CD4-positive, alpha-beta T cell (primary cell): ENCODE measurements around the gene STX17. TPM values are rescaled to one million over a fixed set of nuclear protein-coding genes. Genes with fewer than 3 reads are reported as not detected.

ENCODE experiments used
- ATAC-seq: fragments of 200-7000 bp; cut with Tn5 transposase; one replicate; pipeline ENCODE4 v1.10.0; 2022; ENCODE audit warnings: mild to moderate bottlenecking; ENCODE audit not compliant: poor library complexity
- CTCF ChIA-PET: fragments of 350-600 bp; sonication (Branson Sonifier 250); formaldehyde crosslinking; loops from one replicate; lab custom pipeline; 2021; ENCODE audit warnings: antibody characterized with exemption, inconsistent platforms; lab: Charles Lee
- POLR2A ChIA-PET: fragments of 350-600 bp; sonication (Branson Sonifier 250); formaldehyde crosslinking; loops from one replicate; lab custom pipeline; 2021; ENCODE audit warnings: antibody characterized with exemption, inconsistent platforms; lab: Charles Lee
- DNase-seq, 14 experiments: peaks; one replicate each; pipeline ENCODE4 v3.0.0-alpha.2; 2013 to 2020; ENCODE audit warnings: mixed read lengths in 2 of 14
- H3K27ac ChIP-seq, 2 donors: one replicate each; pipeline versions ENCODE4 v1.5.1 to v1.7.0; 2013; ENCODE audit warnings: low read length in 2 of 2, low read depth in 1 of 2, mild to moderate bottlenecking in 1 of 2
- H3K27me3 ChIP-seq, 2 experiments: 1 replicate in 1 of 2; 2 replicates in 1 of 2; pipeline versions ENCODE4 v1.6.1 to v1.7.0; 2013; ENCODE audit warnings: low read length in 2 of 2, control low read depth in 1 of 2, mild to moderate bottlenecking in 1 of 2, moderate library complexity in 1 of 2; ENCODE audit not compliant: insufficient read depth in 2 of 2, control insufficient read depth in 1 of 2
- H3K36me3 ChIP-seq: one replicate; pipeline ENCODE4 v1.6.1; 2013; ENCODE audit warnings: low read length, control low read depth; ENCODE audit not compliant: insufficient read depth
- H3K4me1 ChIP-seq: one replicate; pipeline ENCODE4 v1.6.1; 2013; ENCODE audit warnings: low read length, control low read depth; ENCODE audit not compliant: insufficient read depth
- H3K4me3 ChIP-seq: one replicate; pipeline ENCODE4 v1.5.1; 2013; ENCODE audit warnings: mild to moderate bottlenecking, low read length, moderate library complexity
- H3K9me3 ChIP-seq, 2 experiments: 1 replicate in 1 of 2; 2 replicates in 1 of 2; pipeline versions ENCODE4 v1.6.1 to v1.7.0; 2013; ENCODE audit warnings: low read length in 2 of 2, mild to moderate bottlenecking in 2 of 2, control low read depth in 1 of 2, moderate library complexity in 1 of 2; ENCODE audit not compliant: control insufficient read depth in 1 of 2, insufficient read depth in 1 of 2
- H3K27ac Mint-ChIP-seq: one replicate; pipeline ENCODE4 v1.8.0; 2020; ENCODE audit warnings: mixed read lengths
- H3K27me3 Mint-ChIP-seq: one replicate; pipeline ENCODE4 v1.8.0; 2021; ENCODE audit warnings: mixed read lengths
- H3K36me3 Mint-ChIP-seq: one replicate; pipeline ENCODE4 v1.8.0; 2021; ENCODE audit warnings: low read depth, mixed read lengths
- H3K4me1 Mint-ChIP-seq: one replicate; pipeline ENCODE4 v1.8.0; 2021; ENCODE audit warnings: low read depth, mixed read lengths
- H3K4me3 Mint-ChIP-seq: one replicate; pipeline ENCODE4 v1.8.0; 2020; ENCODE audit warnings: mild to moderate bottlenecking, mixed read lengths
- H3K9me3 Mint-ChIP-seq: one replicate; pipeline ENCODE4 v1.8.0; 2020; ENCODE audit warnings: mixed read lengths
- CTCF ChIP-seq: fragments of 200-600 bp; IDR thresholded peaks from one replicate; pipeline ENCODE4 v1.8.0; 2022; ENCODE audit warnings: antibody characterized with exemption, mild to moderate bottlenecking
- intact Hi-C, 2 experiments: fragments of 100-400 bp; cut with DNase I in 1 of 2; cut with micrococcal nuclease in 1 of 2; formaldehyde crosslinking; loops; one replicate each; pipeline versions ENCODE4 v1.15.1 to v1.9.0; 2023 to 2025; cut with DNase I, micrococcal nuclease
- total RNA-seq, 174 experiments: library from RNA in 2 of 174; stranded (reverse) in 2 of 174; gene quantifications; one replicate each; pipeline ENCODE4 v1.2.3 and lab custom pipeline; 2021 to 2026

The STX17 gene
- total RNA-seq, 2 experiments from 2014 or later: 29.3 to 31.3 TPM

GRCh38 chr9:99881769-99882168, 24.7 kb upstream of the STX17 start:
- Mint-ChIP-seq H3K9me3 (peaks cover 6% of the 10 kb centered on the region), H3K36me3 (no peaks in the 10 kb centered on the region), H3K27me3 (no peaks in the 10 kb centered on the region), H3K27ac (no peak overlapping the region), H3K4me3 (no peak overlapping the region), H3K4me1 (no peaks in the 10 kb centered on the region)
- H3K36me3 ChIP-seq: no peaks in the 10 kb centered on the region
- H3K9me3 ChIP-seq: no peaks in the 10 kb centered on the region
- H3K4me1 ChIP-seq: no peaks in the 10 kb centered on the region
- ChIA-PET CTCF (no interaction called here), POLR2A (no interaction called here)
- H3K27ac ChIP-seq: no peak overlapping the region
- ATAC-seq (no peak), DNase-seq (no peak)
- no peak for TF ChIP-seq CTCF
- no peak overlapping the region for H3K4me3 ChIP-seq
- intact Hi-C loops: no loop called here
- H3K27me3 ChIP-seq: no peaks in the 10 kb centered on the region

GRCh38 chr9:99885747-99886146, 20.7 kb upstream of the STX17 start:
- Histone ChIP-seq H3K4me1 (no peaks in the 10 kb centered on the region), H3K9me3 (no peaks in the 10 kb centered on the region), H3K27me3 (no peaks in the 10 kb centered on the region), H3K4me3 (no peak overlapping the region), H3K36me3 (no peaks in the 10 kb centered on the region), H3K27ac (no peak overlapping the region)
- ChIA-PET POLR2A (interaction anchor here (0.6 to 1.7 kb wide), 2 partner anchors 21 to 381 kb away, joined by 3 to 5 read pairs; partner anchors contain the start of gene STX17), CTCF (no interaction called here)
- no peaks in the 10 kb centered on the region for H3K36me3 Mint-ChIP-seq
- H3K27ac Mint-ChIP-seq: no peak overlapping the region
- no peak for TF ChIP-seq CTCF
- H3K9me3 Mint-ChIP-seq: no peaks in the 10 kb centered on the region
- H3K4me1 Mint-ChIP-seq: no peaks in the 10 kb centered on the region
- H3K4me3 Mint-ChIP-seq: no peak overlapping the region
- no peaks in the 10 kb centered on the region for H3K27me3 Mint-ChIP-seq
- ATAC-seq (no peak), DNase-seq (no peak)
- intact Hi-C loops: no loop called here

- no peak overlapping the region for H3K27ac Mint-ChIP-seq
- H3K4me3 Mint-ChIP-seq: no peak overlapping the region
- H3K27me3 Mint-ChIP-seq: no peaks in the 10 kb centered on the region
- Histone ChIP-seq H3K27me3 (no peaks in the 10 kb centered on the region), H3K9me3 (no peaks in the 10 kb centered on the region), H3K4me1 (no peaks in the 10 kb centered on the region), H3K36me3 (no peaks in the 10 kb centered on the region), H3K27ac (no peak overlapping the region), H3K4me3 (no peak overlapping the region)
- no peaks in the 10 kb centered on the region for H3K4me1 Mint-ChIP-seq
- H3K9me3 Mint-ChIP-seq: no peaks in the 10 kb centered on the region
- DNase-seq (peak in 2 of 14 experiments; percentile 7 to 31), ATAC-seq (no peak)
- TF ChIP-seq CTCF: no peak
- ChIA-PET POLR2A (no interaction called here), CTCF (no interaction called here)
- H3K36me3 Mint-ChIP-seq: no peaks in the 10 kb centered on the region
- intact Hi-C loops: no loop called here
Observed at GRCh38 chr9:99889120-99889519, 17.3 kb upstream of the STX17 start.
